HG03159 (cell line): Measurements from ENCODE around the gene SH2D3C.

Experiments used
- ATAC-seq: cut with Tn5 transposase; IDR thresholded peaks from one replicate; pipeline ENCODE4 v1.9.1; 2021; ENCODE audit warnings: mild to moderate bottlenecking, moderate library complexity; ENCODE audit not compliant: unreplicated experiment

SH2D3C gene

GRCh38 chr9:127703289-127703946, 75.0 kb downstream of the SH2D3C start:
- ATAC-seq, result no peak

GRCh38 chr9:127700594-127701255, 77.7 kb downstream of the SH2D3C start:
- ATAC-seq, result no peak

GRCh38 chr9:127700140-127700539, 78.3 kb downstream of the SH2D3C start:
- no peak for ATAC-seq

DNA sequence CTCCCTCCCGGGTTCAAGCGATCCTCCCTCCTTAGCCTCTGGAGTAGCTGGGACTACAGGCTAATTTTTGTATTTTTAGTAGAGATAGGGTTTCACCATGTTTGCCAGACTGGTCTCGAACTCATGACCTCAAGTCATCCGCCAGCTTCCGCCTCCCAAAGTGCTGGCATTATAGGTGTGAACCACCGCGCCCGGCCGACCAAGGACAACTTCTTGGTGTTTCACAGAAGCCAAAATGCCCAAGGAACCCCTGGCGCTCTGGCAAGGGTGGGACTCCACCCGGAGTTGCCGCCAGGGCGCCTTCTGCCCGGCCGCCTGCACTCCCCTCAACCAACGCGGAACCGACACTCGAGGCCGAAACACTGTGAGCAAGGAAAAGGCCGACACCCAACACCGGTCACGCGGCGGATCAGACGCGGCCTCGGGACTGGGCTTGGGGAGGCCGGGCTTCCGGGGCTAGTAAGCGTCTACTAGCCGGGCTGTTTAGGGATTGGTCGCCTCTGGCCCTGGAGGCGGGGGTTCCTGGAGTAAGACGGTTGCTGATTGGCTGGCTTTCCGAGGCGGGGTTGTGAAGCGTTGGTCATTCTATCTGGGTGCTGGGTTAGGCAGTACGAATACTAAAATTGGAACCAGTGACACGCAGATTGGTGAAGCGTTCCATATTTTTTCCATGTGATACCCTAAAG, 79.3 kb downstream of the SH2D3C start:
- peak; percentile 95 for ATAC-seq

- ATAC-seq, result no peak
Measured at GRCh38 chr9:127698386-127698785, 80.1 kb downstream of the SH2D3C start.

GRCh38 chr9:127697575-127697974, 80.9 kb downstream of the SH2D3C start:
- ATAC-seq, result no peak

DNA sequence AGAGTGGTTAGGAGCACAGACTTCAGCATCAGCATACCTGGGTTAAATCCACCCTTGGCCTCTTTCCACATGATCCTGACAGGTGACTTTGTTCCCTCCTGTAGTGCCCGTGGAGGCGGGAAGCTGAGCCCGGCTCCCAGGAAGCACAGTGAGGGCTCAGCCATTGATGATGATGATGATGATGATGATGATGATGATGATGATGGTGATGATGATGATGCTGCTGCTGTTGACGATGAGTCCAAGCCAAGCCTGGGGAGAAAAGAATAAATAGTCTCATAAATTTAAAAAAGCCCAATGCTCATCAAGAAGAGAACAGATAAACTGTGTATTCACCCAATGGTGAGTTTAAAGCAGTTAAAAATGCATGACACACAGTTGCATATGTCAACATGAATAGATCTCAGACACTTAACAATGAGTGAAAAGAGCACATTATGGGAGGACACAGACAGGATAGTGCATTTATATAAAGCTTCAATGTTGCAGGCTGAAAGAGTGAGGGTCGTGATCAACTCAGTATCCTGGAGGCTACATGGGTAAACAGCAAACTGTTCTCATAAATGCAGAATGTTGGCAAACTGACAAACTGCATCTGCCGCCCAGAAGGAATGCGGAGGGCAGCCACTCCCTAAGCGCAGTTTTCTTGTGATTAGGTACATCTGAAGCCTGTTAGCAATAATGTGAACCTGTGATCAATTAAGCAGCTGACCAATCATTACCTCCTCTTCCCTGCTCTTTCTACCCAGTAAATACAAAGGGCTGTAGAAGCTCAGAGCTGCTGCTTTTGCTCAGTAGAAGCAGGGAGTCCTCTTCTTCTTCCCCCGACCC, 83.4 kb downstream of the SH2D3C start:
- no peak for ATAC-seq

GRCh38 chr9:127693697-127694096, 84.8 kb downstream of the SH2D3C start:
- ATAC-seq, result no peak

- ATAC-seq, result no peak
Measured at GRCh38 chr9:127693143-127693542, 85.3 kb downstream of the SH2D3C start.

DNA sequence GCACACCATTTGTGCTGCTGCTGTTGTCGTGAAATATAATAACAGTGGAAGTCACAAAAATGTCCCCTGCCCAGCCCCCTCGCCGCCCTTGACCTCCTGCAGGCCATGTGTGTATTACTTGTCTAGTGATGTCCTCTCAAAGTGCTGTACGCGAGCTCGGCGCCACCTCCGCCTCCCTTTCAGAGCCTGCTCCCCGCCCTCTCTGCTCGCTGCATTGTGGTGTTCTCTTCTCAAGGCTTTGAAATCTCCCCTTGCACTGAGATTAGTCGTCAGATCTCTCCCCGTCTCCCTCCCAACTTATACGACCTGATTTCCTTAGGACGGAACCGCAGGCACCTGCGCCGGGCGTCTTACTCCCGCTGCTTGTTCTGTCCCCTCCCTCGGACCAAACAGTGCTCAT, 86.4 kb downstream of the SH2D3C start:
- no peak for ATAC-seq

- no peak for ATAC-seq
Measured at GRCh38 chr9:127690735-127691134, 87.7 kb downstream of the SH2D3C start.

GRCh38 chr9:127689329-127690000, 89.0 kb downstream of the SH2D3C start:
- no peak for ATAC-seq
